Fibroblast of lung (primary cell): ENCODE data around the gene TESK1. TPM values are rescaled to one million over a fixed set of nuclear protein-coding genes. Genes with fewer than 3 reads are reported as not detected.

Source experiments
- DNase-seq, 2 donors: peaks; one replicate each; pipeline versions ENCODE4 v3.0.0 to v3.0.0-alpha.2; 2010; ENCODE audit warnings: low read depth in 2 of 2
- H2AFZ ChIP-seq: 2 replicates; pipeline ENCODE4 v1.5.1; 2012; ENCODE audit warnings: low read length, control low read depth, inconsistent platforms
- H3K27ac ChIP-seq: 2 replicates; pipeline ENCODE4 v1.5.1; 2011; ENCODE audit warnings: low read length, control low read depth; ENCODE audit not compliant: insufficient read depth
- H3K27me3 ChIP-seq: 2 replicates; pipeline ENCODE4 v1.5.1; 2011; ENCODE audit warnings: mild to moderate bottlenecking, low read length; ENCODE audit not compliant: control insufficient read depth, insufficient read depth
- H3K36me3 ChIP-seq: 2 replicates; pipeline ENCODE4 v1.5.1; 2011; ENCODE audit warnings: low read length; ENCODE audit not compliant: control insufficient read depth, insufficient read depth
- H3K4me1 ChIP-seq: 2 replicates; pipeline ENCODE4 v1.5.1; 2011; ENCODE audit warnings: low read length; ENCODE audit not compliant: control insufficient read depth, insufficient read depth; ENCODE audit errors: extremely low read depth
- H3K4me2 ChIP-seq: 2 replicates; pipeline ENCODE4 v1.5.1; 2011; ENCODE audit warnings: low read length, control low read depth; ENCODE audit not compliant: insufficient read depth; ENCODE audit errors: extremely low read depth
- H3K4me3 ChIP-seq, 4 experiments: fragments of 200-600 bp in 1 of 4; sonication (generic) in 1 of 4; replicated peaks in 1 of 4; 2 replicates each; pipeline ENCODE4 v1.5.1; 2011 to 2016; ENCODE audit warnings: low read length in 4 of 4, low read depth in 3 of 4, mild to moderate bottlenecking in 3 of 4, control low read depth in 2 of 4, inconsistent platforms in 1 of 4, mixed read lengths in 1 of 4; ENCODE audit not compliant: insufficient read depth in 1 of 4; ENCODE audit errors: control extremely low read depth in 1 of 4
- H3K79me2 ChIP-seq: 2 replicates; pipeline ENCODE4 v1.5.1; 2012; ENCODE audit warnings: mild to moderate bottlenecking, low read length, inconsistent platforms; ENCODE audit not compliant: control insufficient read depth, insufficient read depth
- H3K9ac ChIP-seq: 2 replicates; pipeline ENCODE4 v1.5.1; 2011; ENCODE audit warnings: mild to moderate bottlenecking, low read length, control low read depth; ENCODE audit not compliant: insufficient read depth
- H3K9me3 ChIP-seq: 2 replicates; pipeline ENCODE4 v1.5.1; 2012; ENCODE audit warnings: low read depth, low read length; ENCODE audit not compliant: control insufficient read depth, insufficient read depth
- H4K20me1 ChIP-seq: 2 replicates; pipeline ENCODE4 v1.5.1; 2011; ENCODE audit warnings: low read length; ENCODE audit not compliant: control insufficient read depth, insufficient read depth; ENCODE audit errors: extremely low read depth
- EZH2 ChIP-seq: IDR thresholded peaks from 2 replicates; pipeline ENCODE4 v1.5.1; 2012; ENCODE audit warnings: low read length, control low read depth, mild to moderate bottlenecking; ENCODE audit errors: missing control alignments
- polyA plus RNA-seq, 2 donors: library from polyadenylated mRNA; depleted of rRNA in 1 of 2; stranded (reverse) in 1 of 2; unstranded in 1 of 2; fragments of >200 nt; gene quantifications; 2 replicates each; pipeline ENCODE4 v1.2.1, GENCODE V29; 2011 to 2012; ENCODE audit warnings: missing spikeins in 1 of 2
- total RNA-seq: library from RNA; depleted of rRNA; stranded (reverse); fragments of >200 nt; gene quantifications from 2 replicates; pipeline ENCODE4 v1.2.1, GENCODE V29; 2014
- TF ChIP-seq, protein P1 (sequence below), 2 donors: IDR thresholded peaks in 1 of 2; conservative IDR thresholded peaks in 1 of 2; 1 replicate in 1 of 2; 2 replicates in 1 of 2; pipeline ENCODE4 v1.5.1; 2011 to 2012; ENCODE audit warnings: low read length in 2 of 2, control low read depth in 1 of 2, inconsistent platforms in 1 of 2, low read depth in 1 of 2, mild to moderate bottlenecking in 1 of 2

TESK1 gene
- total and polyA plus RNA-seq, 2 donors (not counting 1 experiment from before 2014, with no cell fraction given): 9.4 to 12.0 TPM

GRCh38 chr9:35619800-35620158, 14.7 kb downstream of the TESK1 start:
- Histone ChIP-seq H3K4me1 (no peaks in the 10 kb centered on the region), H3K9me3 (no peaks in the 10 kb centered on the region), H2AFZ (no peak overlapping the region), H3K9ac (no peak overlapping the region), H3K4me2 (no peak overlapping the region), H3K79me2 (no peaks in the 10 kb centered on the region), H3K36me3 (no peaks in the 10 kb centered on the region), H3K27me3 (peaks cover 28% of the 10 kb centered on the region), H3K27ac (no peak overlapping the region), H3K4me3 (no peak overlapping the region), H4K20me1 (no peaks in the 10 kb centered on the region)
- no peak for DNase-seq
- TF ChIP-seq EZH2: no peak
- TF ChIP-seq, protein P1, sequence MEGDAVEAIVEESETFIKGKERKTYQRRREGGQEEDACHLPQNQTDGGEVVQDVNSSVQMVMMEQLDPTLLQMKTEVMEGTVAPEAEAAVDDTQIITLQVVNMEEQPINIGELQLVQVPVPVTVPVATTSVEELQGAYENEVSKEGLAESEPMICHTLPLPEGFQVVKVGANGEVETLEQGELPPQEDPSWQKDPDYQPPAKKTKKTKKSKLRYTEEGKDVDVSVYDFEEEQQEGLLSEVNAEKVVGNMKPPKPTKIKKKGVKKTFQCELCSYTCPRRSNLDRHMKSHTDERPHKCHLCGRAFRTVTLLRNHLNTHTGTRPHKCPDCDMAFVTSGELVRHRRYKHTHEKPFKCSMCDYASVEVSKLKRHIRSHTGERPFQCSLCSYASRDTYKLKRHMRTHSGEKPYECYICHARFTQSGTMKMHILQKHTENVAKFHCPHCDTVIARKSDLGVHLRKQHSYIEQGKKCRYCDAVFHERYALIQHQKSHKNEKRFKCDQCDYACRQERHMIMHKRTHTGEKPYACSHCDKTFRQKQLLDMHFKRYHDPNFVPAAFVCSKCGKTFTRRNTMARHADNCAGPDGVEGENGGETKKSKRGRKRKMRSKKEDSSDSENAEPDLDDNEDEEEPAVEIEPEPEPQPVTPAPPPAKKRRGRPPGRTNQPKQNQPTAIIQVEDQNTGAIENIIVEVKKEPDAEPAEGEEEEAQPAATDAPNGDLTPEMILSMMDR (conservative IDR thresholded peaks at IDR 0.05 in 1 of 2, IDR thresholded peaks at IDR 0.05 in 1 of 2; ENCODE audit: low read depth in 1 of 2, low read length in 2 of 2): no peak

DNA sequence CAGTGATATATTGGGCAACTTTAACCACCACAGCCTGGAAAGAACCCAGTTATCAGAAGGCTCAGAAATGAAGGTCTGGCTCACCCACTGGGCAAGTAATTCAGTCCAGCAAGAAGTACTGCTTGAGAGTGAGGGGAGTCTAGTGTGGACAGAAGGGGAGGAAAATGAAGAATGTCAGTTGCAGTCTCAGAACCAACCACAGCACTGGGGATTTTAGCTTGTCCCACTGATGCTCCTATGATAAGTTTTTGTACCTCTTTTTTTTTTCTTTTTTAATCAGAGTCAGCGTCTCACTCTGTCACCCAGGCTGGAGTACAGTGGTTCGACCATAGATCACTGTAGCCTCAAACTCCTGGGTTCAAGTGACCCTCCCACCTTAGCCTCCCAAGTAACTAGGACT, 22.5 kb downstream of the TESK1 start:
- H3K36me3 ChIP-seq: no peaks in the 10 kb centered on the region
- no peak overlapping the region for H3K4me3 ChIP-seq
- no peaks in the 10 kb centered on the region for H3K27me3 ChIP-seq
- no peak for DNase-seq
- H3K27ac ChIP-seq: no peak overlapping the region
- TF ChIP-seq EZH2: no peak
- TF ChIP-seq, protein P1 (conservative IDR thresholded peaks at IDR 0.05 in 1 of 2, IDR thresholded peaks at IDR 0.05 in 1 of 2; ENCODE audit: low read depth in 1 of 2, low read length in 2 of 2): no peak
- H4K20me1 ChIP-seq: no peaks in the 10 kb centered on the region
- no peaks in the 10 kb centered on the region for H3K79me2 ChIP-seq
- no peaks in the 10 kb centered on the region for H3K4me1 ChIP-seq
- H3K9me3 ChIP-seq: no peaks in the 10 kb centered on the region
- H3K4me2 ChIP-seq: no peak overlapping the region
- no peak overlapping the region for H3K9ac ChIP-seq
- H2AFZ ChIP-seq: no peak overlapping the region

DNA sequence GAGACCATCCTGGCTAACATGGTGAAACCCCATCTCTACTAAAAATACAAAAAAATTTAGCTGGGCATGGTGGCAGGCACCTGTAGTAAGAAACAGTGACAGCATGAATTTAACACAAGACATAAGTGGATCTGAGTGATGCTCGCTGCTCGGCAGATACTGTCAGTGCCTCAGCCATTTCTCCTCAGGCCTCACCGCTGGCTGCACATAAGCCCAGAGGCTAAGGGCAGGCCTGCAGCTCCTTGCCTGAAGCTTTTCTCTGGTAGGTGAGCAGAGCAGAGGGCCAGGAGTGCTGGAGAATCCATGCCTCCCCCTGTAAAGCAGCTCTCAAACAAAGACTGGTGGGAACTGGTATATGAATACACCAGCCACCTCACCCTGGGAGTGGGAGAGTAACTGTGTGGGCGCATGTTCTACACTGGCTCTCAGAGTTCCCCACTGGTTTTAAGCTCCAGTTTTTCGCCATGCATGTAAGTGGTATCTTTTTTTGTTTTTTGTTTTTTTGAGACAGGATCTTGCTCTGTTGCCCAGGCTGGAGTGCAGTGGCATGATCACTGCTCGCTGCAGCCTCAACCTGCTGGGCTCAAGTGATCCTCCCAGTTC, 23.4 kb downstream of the TESK1 start:
- TF ChIP-seq, protein P1 (conservative IDR thresholded peaks at IDR 0.05 in 1 of 2, IDR thresholded peaks at IDR 0.05 in 1 of 2; ENCODE audit: low read depth in 1 of 2, low read length in 2 of 2): no peak
- no peak for TF ChIP-seq EZH2
- Histone ChIP-seq H3K36me3 (no peaks in the 10 kb centered on the region), H3K79me2 (no peaks in the 10 kb centered on the region), H3K4me2 (no peak overlapping the region), H2AFZ (no peak overlapping the region), H3K9ac (no peak overlapping the region), H3K4me1 (no peaks in the 10 kb centered on the region), H4K20me1 (no peaks in the 10 kb centered on the region), H3K27me3 (no peaks in the 10 kb centered on the region), H3K4me3 (no peak overlapping the region), H3K9me3 (no peaks in the 10 kb centered on the region), H3K27ac (no peak overlapping the region)
- no peak for DNase-seq
